ENCODE data around the gene SPART.

DNA sequence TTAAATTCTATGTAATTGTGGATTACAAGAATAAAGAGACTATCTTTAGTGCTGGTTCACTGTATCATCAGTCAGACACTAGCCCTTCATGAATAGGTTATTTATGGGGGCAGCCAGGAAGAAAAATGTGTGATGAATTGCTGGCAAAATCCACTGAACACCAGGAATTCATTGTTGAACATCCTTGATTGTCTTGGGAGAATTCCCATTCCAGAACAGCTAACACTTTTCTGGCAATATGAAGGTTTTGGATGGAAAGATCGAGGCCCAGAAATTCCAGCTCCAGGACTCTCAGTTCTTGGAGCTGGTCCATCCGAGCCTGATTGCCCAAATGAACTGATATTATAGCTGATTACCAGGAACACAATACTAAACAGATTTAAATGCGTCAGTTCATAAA, 11.5 kb upstream of the SPART start:
- TF ChIP-seq, protein P1, sequence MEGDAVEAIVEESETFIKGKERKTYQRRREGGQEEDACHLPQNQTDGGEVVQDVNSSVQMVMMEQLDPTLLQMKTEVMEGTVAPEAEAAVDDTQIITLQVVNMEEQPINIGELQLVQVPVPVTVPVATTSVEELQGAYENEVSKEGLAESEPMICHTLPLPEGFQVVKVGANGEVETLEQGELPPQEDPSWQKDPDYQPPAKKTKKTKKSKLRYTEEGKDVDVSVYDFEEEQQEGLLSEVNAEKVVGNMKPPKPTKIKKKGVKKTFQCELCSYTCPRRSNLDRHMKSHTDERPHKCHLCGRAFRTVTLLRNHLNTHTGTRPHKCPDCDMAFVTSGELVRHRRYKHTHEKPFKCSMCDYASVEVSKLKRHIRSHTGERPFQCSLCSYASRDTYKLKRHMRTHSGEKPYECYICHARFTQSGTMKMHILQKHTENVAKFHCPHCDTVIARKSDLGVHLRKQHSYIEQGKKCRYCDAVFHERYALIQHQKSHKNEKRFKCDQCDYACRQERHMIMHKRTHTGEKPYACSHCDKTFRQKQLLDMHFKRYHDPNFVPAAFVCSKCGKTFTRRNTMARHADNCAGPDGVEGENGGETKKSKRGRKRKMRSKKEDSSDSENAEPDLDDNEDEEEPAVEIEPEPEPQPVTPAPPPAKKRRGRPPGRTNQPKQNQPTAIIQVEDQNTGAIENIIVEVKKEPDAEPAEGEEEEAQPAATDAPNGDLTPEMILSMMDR (conservative IDR thresholded peaks at IDR 0.05) = no peak
- no peak for TF ChIP-seq ZFX (IDR thresholded peaks at IDR 0.05)

Measured in C4-2B (cell line).